Stimulated activated CD4-positive, alpha-beta T cell treated with anti-CD3 and anti-CD28 coated beads, TNF-alpha, amount 100 ng/mL, for 4 hours (primary cell): ENCODE results near the gene CWH43.
"Not testable (repeated sequence)": the region's sequence is repeated elsewhere in the genome, so short reads cannot be mapped to it uniquely, and the experiment has no call there.

Source experiments
- DNase-seq, 3 experiments: peaks; one replicate each; pipeline ENCODE4 v3.0.0-alpha.2; 2020; ENCODE audit warnings: low read depth in 3 of 3

CWH43 gene

DNA sequence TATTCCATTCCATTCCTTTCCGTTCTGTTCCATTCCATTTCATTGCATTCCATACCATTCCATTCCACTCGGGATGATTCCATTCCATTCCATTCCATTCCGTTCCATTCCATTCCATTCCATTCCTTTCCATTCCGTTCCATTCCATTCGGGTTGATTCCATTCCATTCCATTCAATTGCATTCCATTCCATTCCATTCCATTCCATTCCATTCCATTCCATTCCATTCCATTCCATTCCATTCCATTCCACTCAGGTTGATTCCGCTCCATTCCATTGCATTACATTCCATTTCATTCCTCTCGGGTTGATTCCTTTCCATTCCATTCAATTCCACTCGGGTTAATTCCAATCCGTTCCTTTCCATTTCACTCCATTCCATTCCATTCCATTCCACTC lies 111.0 kb downstream of the CWH43 start:
- DNase-seq, result not testable (repeated sequence)

DNA sequence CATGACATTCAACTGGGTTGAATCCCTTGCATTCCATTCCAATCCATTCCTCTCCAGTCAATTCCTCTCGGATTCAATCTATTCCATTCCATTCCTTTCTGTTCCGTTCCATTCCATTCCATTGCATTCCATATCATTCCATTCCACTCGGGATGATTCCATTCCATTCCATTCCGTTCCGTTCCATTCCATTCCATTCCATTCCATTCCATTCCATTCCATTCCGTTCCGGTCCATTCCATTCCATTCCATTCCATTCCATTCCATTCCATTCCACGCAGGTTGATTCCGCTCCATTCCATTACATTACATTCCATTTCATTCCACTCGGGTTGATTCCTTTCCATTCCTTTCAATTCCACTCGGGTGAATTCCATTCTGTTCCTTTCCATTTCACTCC lies 111.4 kb downstream of the CWH43 start:
- DNase-seq, result not testable (repeated sequence)

DNA sequence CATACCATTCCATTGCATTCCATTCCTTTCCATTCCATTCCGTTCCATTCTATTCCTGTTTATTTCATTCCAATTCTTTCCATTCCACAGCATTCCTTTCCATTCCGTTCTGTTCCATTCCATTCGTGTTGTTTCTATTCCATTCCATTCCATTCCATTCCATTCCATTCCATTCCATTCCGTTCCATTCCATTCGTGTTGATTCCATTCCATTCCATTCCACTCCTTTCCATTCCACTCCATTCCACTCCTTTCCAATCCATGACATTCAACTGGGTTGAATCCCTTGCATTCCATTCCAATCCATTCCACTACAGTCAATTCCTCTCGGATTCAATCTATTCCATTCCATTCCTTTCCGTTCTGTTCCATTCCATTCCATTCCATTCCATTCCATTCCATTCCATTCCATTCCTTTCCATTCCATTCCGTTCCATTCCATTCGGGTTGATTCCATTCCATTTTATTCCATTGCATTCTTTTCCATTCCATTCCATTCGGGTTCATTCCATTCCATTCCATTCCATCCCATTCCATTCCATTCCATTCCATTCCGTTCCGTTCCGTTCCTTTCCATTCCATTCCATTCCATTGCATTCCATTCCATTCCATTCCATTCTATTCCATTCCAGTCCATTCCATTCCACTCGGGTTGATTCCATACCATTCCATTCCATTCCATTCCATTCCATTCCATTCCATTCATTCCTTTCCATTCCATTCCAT lies 112.1 kb downstream of the CWH43 start:
- DNase-seq, result not testable (repeated sequence)

GRCh38 chr4:49099831-49100444 lies 113.9 kb downstream of the CWH43 start:
- not testable (repeated sequence) for DNase-seq

GRCh38 chr4:49102344-49102898 lies 116.3 kb downstream of the CWH43 start:
- not testable (repeated sequence) for DNase-seq

DNA sequence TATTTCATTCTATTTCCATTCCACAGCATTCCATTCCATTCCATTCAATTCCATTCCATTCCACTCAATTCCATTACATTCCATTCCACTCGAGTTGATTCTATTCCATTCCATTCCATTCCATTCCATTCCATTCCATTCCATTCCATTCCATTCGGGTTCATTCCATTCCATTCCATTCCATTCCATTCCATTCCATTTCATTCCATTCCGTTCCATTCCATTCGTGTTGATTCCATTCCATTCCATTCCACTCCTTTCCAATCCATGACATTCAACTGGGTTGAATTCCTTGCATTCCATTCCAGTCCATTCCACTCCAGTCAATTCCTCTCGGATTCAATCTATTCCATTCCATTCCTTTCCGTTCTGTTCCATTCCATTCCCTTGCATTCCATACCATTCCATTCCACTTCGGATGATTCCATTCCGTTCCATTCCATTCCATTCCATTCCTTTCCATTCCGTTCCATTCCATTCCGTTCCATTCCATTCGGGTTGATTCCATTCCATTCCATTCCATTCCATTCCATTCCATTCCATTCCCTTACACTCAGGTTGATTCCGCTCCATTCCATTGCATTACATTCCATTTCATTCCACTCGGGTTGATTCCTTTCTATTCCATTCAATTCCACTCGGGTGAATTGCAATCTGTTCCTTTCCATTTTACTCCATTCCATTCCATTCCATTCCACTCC lies 117.5 kb downstream of the CWH43 start:
- DNase-seq, result not testable (repeated sequence)

- DNase-seq, result not testable (repeated sequence)
Observed at GRCh38 chr4:49104231-49104930, 118.3 kb downstream of the CWH43 start.

DNA sequence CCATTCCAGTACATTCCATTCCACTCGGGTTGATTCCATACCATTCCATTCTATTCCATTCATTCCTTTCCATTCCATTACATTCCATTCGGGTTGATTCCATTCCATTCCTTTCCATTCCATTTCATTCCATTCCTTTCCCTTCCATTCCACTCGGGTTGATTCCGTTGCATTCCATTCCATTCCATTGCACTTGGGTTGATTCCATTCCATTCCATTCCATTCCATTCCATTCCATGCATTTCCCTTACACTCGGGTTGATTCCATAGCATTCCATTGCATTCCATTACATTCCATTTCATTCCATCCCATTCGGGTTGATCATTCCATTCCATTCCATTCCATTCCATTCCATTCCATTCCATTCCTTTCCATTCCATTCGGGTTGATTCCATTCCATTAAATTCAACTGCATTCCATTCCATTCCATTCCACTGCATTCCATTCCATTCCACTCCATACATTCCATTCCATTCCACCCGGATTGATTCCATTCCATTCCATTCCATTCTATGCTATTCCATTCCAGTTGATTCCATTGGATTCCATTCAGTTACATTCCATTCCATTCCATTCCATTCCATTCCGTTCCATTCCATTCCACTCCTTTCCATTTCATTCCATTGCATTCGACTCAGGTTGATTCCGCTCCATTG lies 119.3 kb downstream of the CWH43 start:
- not testable (repeated sequence) for DNase-seq

GRCh38 chr4:49107262-49107661 lies 121.2 kb downstream of the CWH43 start:
- DNase-seq, result not testable (repeated sequence)

GRCh38 chr4:49108183-49108978 lies 122.3 kb downstream of the CWH43 start:
- DNase-seq, result not testable (repeated sequence)

GRCh38 chr4:49109567-49110166 lies 123.6 kb downstream of the CWH43 start:
- not testable (repeated sequence) for DNase-seq

DNA sequence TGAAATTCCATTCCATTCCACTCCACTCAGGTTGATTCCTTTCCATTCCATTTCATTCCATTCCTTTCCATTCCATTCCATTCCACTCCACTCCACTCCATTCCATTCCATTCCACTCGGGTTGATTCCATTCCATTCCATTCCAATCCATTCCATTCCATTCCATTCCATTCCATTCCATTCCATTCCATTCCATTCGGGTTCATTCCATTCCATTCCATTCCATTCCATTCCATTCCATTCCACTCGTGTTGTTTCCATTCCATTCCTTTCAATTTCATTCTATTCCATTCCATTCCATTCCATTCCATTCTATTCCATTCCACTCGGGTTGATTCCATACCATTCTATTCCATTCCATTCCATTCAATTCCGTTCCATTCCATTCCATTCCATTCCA lies 124.5 kb downstream of the CWH43 start:
- not testable (repeated sequence) for DNase-seq
